GM19463 (cell line): ENCODE data around the gene CCDC85B.

Experiments used
- ATAC-seq: cut with Tn5 transposase; IDR thresholded peaks from one replicate; pipeline ENCODE4 v1.9.1; 2021; ENCODE audit warnings: mild to moderate bottlenecking, moderate library complexity; ENCODE audit not compliant: unreplicated experiment

The CCDC85B gene

DNA sequence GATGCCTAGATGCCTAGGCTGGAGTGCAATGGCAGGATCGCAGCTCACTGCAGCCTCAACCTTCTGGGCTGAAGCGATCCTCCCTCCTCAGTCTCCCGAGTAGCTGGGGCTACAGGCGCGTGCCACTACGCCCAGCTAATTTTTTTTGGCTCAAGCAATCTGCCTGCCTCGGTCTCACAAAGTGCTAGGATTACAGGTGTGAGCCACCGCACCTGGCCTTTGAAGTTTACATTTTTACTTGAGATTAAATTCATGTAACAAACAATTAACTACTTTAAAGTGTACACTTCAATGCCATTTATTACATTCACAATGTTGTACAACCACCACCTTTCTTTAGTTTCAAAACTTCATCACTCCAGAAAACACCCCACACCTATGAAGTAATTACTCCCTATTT lies 13.2 kb downstream of the CCDC85B start:
- ATAC-seq, result no peak

- ATAC-seq, result no peak
Observed at GRCh38 chr11:65906602-65907001, 16.1 kb downstream of the CCDC85B start.

GRCh38 chr11:65907878-65908277 lies 17.4 kb downstream of the CCDC85B start:
- no peak for ATAC-seq

- no peak for ATAC-seq
Observed at GRCh38 chr11:65911682-65912568, 21.5 kb downstream of the CCDC85B start.

- ATAC-seq, result no peak
Observed at GRCh38 chr11:65912845-65913244, 22.4 kb downstream of the CCDC85B start.

DNA sequence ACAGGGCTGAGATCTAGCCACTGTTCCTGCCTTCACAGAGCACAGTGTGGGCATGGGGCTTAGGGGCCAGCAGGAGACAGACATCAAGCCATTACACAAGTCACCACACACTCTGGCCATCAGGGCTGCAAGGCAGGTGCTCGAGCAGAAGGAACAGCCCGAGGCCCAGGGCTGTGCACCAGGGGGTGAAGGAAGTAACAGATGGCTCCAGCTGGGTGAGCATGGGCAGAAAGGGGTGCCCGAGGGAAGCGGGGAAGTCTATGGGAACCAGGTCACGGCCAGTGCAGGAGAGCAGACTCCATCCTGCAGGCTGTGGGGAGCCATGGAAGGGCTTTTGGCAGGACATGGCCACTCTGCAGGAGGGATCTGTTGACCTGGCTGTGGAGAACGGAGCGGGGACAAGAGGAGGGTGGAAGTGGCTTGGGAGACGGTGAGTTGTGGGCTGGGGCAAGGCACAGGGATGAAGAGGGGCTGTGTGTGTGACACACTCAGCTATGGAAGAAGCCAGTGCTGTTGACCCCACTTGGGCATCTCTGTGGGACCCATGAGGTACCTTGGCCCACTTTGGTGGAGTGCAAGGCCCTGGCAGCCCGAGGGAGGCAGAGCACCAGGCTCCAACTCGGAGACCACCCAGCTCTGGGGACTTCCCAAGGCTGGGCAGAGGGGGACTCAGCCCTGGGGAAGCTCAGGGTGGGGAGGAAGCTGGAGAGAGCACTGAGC lies 24.8 kb downstream of the CCDC85B start:
- no peak for ATAC-seq

DNA sequence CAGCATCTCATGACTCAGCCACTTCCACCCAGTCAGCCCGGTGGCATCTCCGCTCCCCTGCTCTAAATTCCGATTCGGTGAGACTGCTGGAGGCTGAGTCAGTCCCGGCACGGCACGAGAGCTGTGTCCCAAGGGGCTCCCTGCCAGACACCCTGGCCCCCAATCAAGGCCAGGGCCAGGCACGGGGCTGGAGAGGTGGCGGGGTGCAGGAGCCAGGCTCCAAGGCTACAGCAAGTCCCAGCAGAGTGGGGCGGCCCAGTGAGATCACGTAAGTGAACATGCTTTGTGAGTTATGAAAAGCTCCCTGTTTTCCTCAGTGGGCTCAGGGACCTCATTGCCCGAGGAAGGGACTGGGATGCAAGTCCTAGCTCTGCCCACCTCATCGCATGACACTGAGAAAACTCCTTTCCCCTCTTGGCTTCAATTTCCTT lies 25.4 kb downstream of the CCDC85B start:
- ATAC-seq, result no peak

DNA sequence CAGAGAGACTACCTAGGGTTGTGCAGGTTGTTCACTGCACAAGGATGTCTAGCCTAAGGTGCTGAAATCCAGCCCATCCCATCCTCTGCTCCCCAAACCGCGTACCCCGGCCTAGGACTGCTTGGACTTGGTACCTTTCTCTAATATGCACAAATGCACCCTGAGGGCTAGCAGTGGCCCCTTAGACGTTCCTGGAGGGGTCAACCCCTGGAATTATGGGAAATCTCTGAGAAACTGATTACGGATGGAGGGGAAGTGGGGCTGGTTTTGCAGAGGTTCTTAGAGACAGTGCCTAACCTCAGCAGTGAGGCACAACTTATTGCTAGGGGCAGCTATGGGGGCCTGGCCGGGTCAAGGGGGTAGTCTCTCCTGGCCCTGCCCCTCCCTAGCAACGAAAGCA lies 25.9 kb downstream of the CCDC85B start:
- no peak for ATAC-seq

- ATAC-seq, result no peak
Observed at GRCh38 chr11:65917077-65917433, 26.6 kb downstream of the CCDC85B start.

GRCh38 chr11:65917434-65918210 lies 27.1 kb downstream of the CCDC85B start:
- no peak for ATAC-seq

DNA sequence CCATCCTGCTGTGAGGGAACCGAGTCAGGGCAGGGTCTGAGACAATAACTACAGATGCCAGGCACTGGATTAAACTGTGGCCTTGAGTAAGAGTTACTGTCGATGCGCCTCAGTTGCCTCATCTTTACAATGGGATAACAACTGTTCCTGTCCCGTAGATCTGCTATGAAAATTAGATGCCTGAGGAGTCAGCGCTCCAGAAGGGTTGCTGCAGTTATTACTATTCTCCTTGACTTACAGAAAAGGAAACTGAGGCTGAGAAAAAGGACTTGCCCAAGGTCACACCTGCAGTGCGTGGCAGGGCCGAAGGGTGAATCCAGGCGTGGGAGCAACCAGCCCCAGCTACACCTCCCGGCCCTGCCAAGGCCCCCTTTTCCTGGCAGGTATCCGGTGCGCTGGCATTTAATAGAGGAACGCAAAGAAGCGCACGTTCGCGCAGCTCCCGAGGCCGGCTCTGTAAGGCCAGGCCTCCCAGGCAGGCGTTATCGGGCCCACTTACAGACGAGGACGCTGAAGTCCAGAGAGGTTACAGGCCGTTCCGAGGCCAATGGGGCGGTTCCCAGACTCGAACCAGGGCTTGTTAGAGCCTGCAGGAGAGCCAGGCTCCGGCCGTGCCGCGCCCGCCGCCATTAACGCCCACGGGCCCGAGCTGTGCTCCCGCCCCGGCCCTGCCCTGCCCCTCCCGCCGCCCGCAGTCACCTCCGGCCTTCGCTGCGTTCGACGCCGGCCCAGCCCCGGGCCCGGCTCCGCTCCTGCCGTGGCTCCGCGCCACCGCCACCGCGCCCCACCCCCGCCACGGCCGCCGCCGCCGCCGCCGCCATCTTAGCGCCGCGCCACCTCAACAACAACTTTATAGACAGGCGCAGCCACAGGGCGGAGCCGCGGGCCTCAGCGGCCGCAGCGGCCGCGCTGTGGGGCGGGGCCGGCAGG lies 28.0 kb downstream of the CCDC85B start, which contains the start of gene C11orf68:
C11orf68 (minus strand) TSS at position 852 of the 930 bp plus-strand sequence; CDS start at position 821, 31 bp downstream.
- peak; percentile 45 for ATAC-seq

GRCh38 chr11:65919141-65919572 lies 28.7 kb downstream of the CCDC85B start, which contains the start of gene DRAP1:
DRAP1 (plus strand) TSS chr11:65919426; CDS start chr11:65919502, 76 bp downstream.
- ATAC-seq, result peak; percentile 86

GRCh38 chr11:65919573-65920371 lies 29.3 kb downstream of the CCDC85B start:
- peak; percentile 31 for ATAC-seq

DNA sequence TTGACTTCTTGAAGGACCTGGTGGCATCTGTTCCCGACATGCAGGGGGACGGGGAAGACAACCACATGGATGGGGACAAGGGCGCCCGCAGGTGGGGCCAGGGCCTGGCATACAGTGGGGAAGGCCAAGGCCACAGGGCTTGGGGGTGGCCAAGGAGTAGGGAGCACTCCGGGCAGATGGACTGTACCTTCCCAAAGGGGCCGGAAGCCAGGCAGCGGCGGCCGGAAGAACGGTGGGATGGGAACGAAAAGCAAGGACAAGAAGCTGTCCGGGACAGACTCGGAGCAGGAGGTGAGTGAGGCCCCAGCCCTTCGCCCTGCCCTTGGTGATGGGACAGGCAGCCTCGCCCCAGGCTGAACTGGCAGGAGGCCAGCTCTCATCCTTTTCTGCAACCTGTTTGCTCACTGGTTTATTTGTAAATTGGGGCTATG lies 29.9 kb downstream of the CCDC85B start:
- ATAC-seq, result no peak

DNA sequence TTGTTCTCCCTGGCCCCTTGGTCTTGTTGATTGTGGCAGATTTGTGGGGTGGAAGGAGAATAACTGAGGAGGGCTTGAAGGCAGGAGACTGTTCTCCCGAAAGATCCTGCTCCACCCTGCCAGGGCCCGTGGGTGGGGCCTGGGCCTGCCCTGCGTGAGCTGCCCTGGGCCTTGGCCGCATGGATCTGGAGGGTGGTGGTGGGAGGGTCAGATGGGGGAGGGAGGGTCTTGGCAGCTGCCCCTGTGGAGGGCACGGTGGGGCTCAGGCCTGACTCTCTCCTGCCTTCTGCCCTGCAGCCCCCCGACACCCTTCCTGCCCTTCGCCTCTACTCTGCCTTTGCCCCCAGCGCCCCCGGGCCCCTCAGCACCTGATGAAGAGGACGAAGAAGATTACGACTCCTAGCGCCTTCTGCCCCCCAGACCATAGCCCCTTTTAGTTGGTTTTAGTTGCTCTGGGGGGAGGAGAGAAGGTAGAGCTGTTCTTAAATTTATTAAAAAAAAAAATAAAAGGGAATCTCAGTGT lies 30.6 kb downstream of the CCDC85B start:
- ATAC-seq, result no peak

- ATAC-seq, result no peak
Observed at GRCh38 chr11:65921876-65922275, 31.4 kb downstream of the CCDC85B start.

DNA sequence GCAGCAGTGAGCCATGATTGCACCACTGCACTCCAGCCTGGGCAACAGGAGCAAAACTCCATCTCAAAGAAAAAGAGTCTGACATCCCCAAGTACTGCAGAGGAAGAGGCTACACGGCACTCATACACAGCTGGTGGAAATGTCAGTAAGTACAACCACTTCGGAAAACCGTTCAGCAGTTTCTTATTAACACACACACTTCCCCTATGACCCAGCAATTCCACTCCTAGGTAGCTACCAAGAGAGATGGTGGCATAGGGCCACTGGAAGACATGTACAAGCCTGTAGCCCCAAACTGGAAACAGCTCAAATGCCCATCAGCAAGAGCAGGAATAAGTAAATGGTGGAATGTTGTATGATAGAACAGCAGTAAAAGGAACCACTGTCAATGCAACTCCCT lies 32.1 kb downstream of the CCDC85B start:
- ATAC-seq, result no peak

DNA sequence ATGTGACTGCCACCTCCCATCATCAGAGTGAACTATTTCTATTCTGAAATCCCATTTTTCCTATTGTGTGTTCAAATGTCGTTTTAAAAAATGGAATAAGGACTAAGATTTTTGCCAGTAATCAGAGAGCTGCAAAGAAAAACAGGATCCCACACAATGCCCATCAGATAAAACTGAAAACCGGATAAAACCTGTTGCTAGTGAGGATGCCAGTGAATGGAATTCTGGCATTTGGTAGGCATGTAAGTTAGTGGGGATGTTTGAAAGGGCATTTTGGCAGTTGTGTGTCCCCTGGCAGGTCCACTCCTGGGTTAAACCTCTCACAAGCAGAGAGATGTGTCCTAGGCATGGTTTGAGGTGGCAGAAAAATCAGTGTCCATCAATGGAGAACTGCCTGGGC lies 34.9 kb downstream of the CCDC85B start:
- ATAC-seq, result no peak

DNA sequence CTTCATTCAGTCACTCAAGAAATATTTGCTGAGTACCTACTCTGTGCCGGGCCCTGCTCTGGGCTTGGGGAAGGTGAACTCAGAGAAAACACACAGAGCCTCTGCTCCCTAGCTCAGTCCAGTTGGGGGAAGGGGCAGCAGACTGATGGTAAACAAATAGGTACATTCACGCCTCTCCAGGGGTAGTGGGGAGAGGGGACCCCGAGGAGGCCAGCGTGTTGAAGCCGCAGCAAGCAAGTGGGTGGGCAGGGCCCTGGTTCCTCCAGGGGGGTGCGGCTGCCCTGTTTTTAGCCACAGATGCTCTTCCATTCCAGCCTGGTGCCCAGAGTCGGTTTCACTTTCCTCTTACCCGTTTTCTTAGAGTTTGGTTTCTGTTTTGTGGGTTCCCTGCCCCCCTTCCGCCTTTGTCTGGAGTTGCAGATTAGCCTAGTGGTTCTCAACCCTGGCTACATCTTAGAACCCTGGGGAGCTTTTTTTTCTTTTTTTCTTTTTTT lies 37.5 kb downstream of the CCDC85B start:
- peak; percentile 81 for ATAC-seq
